Hematopoietic multipotent progenitor cell treated with erythropoietin and hydrocortisone succinate and interleukin-3 and kit ligand, for 15 days (in vitro differentiated cells): ENCODE results near the gene SUV39H2.
"Not testable (repeated sequence)": the region's sequence is repeated elsewhere in the genome, so short reads cannot be mapped to it uniquely, and the experiment has no call there.

Experiments used
- DNase-seq: peaks from one replicate; pipeline ENCODE4 v3.0.0-alpha.2; 2015; ENCODE audit warnings: low spot score

The SUV39H2 gene

GRCh38 chr10:14878266-14879123 lies at the start of gene SUV39H2:
TSS of gene SUV39H2 (plus strand) at chr10:14878866. CDS start at chr10:14878889, 23 bp downstream.
- DNase-seq = peak; percentile 90

GRCh38 chr10:14833106-14833505 lies 45.6 kb upstream of the SUV39H2 start:
- DNase-seq = no peak

GRCh38 chr10:14836208-14836607 lies 42.5 kb upstream of the SUV39H2 start:
- DNase-seq = no peak

- DNase-seq = no peak
Observed at GRCh38 chr10:14837003-14837756, 41.5 kb upstream of the SUV39H2 start.

- DNase-seq = peak; percentile 100
Observed at GRCh38 chr10:14837757-14838581, 40.7 kb upstream of the SUV39H2 start, which contains the start of the genes CDNF, HSPA14 and MSANTD7. TSS of gene CDNF (minus strand) at chr10:14838037. CDS start at chr10:14837946, 91 bp downstream. TSS of gene HSPA14 (plus strand) at chr10:14838306. CDS start at chr10:14838403, 97 bp downstream. TSS of gene MSANTD7 (plus strand) at chr10:14838306. CDS start at chr10:14842285, 3,979 bp downstream.

- DNase-seq = peak; percentile 24
Observed at GRCh38 chr10:14838582-14839304, 39.9 kb upstream of the SUV39H2 start.

- no peak for DNase-seq
Observed at GRCh38 chr10:14839305-14839695, 39.4 kb upstream of the SUV39H2 start.

- no peak for DNase-seq
Observed at GRCh38 chr10:14840178-14840577, 38.5 kb upstream of the SUV39H2 start.

GRCh38 chr10:14843327-14843988 lies 35.2 kb upstream of the SUV39H2 start:
- DNase-seq = no peak

GRCh38 chr10:14844948-14845347 lies 33.7 kb upstream of the SUV39H2 start:
- DNase-seq = no peak

GRCh38 chr10:14852236-14852635 lies 26.4 kb upstream of the SUV39H2 start:
- no peak for DNase-seq

GRCh38 chr10:14855453-14855852 lies 23.2 kb upstream of the SUV39H2 start:
- no peak for DNase-seq

GRCh38 chr10:14858338-14858960 lies 20.2 kb upstream of the SUV39H2 start:
- DNase-seq = no peak

GRCh38 chr10:14859043-14859442 lies 19.6 kb upstream of the SUV39H2 start:
- DNase-seq = no peak

GRCh38 chr10:14859775-14860174 lies 18.9 kb upstream of the SUV39H2 start:
- DNase-seq = no peak

GRCh38 chr10:14860791-14861190 lies 17.9 kb upstream of the SUV39H2 start:
- DNase-seq = no peak

GRCh38 chr10:14864466-14864865 lies 14.2 kb upstream of the SUV39H2 start:
- DNase-seq = not testable (repeated sequence)

GRCh38 chr10:14864871-14865270 lies 13.8 kb upstream of the SUV39H2 start:
- DNase-seq = not testable (repeated sequence)

GRCh38 chr10:14873090-14873760 lies 5.4 kb upstream of the SUV39H2 start:
- DNase-seq = peak; percentile 43

GRCh38 chr10:14875941-14876340 lies 2.7 kb upstream of the SUV39H2 start:
- no peak for DNase-seq
